GM21367 (cell line): ENCODE results near the gene CSH1.
A peak's percentile ranks its signal among the peaks of the same experiment; 100 is the strongest.
"Not testable (repeated sequence)": the region's sequence is repeated elsewhere in the genome, so short reads cannot be mapped to it uniquely, and the experiment has no call there.

Experiments used
- ATAC-seq: cut with Tn5 transposase; IDR thresholded peaks from one replicate; pipeline ENCODE4 v1.9.1; 2021; ENCODE audit not compliant: unreplicated experiment

CSH1 gene

DNA sequence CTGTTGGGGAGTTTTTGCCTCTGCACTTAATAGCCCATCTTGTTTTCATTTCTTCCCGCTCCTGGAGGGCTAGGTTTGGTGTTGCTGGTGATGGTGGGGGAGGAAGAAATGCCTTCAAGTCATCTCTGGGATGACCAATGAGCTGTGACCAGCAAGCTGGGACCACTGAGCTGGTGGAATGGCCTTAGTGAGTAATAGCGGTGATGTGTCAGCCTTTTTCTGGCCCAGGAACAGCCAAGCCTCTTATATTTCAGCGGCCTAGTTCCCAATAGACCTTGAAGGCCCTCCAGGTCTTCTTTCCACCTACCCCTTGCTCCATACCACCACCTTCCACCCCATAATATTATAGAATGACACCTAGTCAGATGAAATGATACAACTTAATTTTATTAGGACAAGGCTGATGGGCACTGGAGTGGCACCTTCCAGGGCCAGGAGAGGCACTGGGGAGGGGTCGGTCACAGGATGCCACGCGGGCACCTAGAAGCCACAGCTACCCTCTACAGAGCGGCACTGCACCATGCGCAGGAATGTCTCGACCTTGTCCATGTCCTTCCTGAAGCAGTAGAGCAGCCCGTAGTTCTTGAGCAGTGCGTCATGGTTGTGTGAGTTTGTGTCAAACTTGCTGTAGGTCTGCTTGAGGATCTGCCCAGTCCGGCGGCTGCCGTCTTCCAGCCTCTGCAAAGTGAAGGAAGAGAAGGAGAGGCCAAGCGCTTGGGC lies 24.6 kb downstream of the CSH1 start:
- not testable (repeated sequence) for ATAC-seq

DNA sequence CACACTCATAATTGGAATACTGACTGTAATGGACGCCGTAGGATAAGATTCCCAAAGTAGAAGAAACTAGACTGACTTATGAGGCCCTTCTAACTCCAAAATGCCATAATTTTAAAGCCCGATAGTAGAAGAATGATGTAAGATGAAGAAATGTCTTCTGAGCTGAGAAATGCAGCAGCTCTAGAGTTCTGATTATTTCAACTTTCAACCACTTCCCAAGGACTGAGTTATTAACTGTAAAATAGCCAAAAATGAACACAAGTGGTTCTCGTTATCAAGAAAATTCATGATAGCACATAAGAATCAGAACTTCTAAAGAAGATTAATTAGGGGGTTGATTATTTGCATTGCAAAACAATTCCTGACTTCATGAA lies 26.1 kb downstream of the CSH1 start:
- ATAC-seq: not testable (repeated sequence)

DNA sequence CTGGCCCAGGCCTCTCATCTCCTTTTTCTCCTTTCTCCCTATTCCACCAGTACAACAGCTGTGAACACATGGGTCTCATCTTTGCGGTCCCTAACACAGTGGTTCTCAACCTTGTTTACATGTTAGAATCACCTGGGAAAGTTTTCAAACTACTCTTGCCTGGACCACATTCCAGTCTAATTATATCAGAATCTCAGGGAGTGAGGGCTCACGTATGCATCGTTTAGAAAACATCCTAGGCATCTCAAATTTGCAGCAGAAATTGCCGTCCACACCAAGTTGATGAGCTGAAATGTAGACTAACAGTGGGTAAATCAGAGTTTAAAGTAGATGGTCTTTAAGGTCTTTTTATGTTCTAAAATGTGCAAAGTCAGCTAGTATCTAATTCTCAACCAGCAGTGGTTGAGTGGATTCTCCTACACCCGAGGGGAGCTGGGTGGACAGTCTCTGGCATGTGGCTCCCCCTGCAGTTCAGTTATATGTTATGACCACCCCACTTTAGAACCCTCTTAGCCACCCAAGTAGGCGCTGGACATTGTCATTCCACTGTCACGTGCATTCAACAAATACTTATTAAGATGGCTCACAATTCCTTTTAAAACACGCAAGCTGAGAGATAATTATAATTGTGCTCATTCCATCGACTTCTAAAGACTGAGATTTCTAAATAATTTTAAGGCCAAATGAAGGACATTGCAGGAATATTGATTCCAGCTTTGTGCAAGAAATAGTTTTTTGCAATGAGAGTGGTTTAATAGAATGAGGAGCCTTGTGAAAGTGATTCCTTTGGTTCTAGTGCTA lies 26.7 kb downstream of the CSH1 start:
- not testable (repeated sequence) for ATAC-seq

DNA sequence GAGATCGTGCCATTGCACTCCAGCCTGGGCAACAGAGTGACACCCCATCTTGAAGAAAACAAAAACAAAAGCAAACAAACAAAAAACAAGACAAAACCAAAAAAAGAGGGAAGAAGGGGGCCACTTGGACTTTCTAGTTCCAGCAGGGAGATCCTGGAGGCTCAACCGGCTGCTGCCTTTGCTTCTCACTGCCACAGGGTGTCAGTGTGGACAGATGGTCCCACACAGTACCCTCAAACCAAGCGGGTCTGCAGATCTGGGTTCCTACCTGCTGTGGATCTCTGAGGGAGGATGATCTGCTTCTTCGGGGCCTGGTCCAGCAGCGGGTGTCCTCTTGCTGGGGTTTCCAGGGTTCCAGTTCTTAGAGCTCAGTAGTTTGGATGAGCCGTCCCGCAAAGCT lies 29.7 kb downstream of the CSH1 start:
- ATAC-seq: not testable (repeated sequence)

DNA sequence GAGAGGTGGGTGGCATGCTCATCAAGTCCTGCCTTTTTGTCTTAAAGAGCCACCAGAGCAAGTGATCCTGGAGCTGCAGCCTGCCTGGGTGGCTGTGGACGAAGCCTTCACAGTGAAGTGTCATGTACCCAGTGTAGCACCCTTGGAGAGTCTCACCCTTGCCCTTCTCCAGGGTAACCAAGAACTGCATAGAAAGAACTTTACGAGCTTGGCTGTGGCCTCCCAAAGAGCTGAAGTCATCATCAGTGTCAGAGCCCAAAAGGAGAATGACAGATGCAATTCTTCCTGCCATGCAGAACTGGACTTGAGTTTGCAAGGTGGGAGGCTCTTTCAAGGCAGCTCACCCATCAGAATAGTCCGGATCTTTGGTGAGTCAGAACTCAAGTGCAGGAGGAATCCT lies 37.1 kb downstream of the CSH1 start:
- no peak for ATAC-seq

DNA sequence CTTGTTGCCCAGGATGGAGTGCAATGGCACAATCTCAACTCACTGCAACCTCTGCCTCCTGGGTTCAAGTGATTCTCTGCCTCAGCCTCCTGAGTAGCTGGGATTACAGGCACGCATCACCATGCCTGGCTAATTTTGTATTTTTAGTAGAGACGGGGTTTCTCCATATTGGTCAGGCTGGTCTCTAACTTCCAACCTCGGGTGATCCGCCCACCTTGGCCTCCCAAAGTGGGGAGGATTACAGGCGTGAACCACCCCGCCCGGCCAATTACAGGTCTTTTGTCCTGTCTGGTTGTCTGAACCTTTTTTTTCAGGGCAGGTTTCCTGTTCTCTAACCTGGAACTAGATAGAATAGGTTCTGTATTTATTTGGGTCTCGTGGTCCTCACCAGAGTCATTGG lies 39.9 kb downstream of the CSH1 start:
- ATAC-seq: not testable (repeated sequence)

DNA sequence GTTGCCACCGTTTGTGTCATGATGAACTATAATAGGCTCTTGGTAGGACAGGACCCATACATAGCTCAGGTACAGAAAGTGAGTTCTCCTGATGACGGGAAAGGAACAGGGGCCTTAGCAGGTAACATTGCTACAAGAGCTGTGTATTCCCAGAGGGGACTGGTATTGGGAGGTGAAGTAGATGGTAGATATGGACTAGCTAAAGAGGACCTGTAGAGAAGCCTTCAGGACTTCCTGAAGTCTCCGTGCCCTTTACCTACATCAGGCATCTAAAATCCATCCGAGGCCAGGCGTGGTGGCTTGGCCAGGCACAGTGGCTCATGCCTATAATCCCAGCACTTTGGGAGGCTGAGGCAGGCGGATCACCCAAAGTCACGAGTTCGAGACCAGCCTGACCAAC lies 41.2 kb downstream of the CSH1 start:
- ATAC-seq: no peak

DNA sequence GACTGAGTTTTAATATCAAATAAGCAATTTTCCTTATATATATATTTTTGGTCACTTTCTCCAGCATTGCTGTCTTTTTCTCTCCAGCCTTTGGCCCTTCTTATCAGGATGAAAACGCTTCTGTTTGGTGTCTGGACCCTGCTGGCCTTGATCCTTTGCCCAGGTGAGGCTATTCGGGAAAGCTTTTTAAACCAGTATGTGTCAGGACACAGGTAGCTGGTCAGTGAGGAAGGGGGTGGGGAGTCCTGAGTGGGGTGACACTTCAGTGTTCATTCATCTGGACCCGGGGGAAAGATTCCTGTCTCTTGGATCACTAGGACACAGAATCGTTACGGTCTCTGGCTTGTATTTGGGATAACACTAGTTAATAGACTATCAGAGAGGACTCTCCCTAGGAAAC lies 41.7 kb downstream of the CSH1 start:
- ATAC-seq: no peak

DNA sequence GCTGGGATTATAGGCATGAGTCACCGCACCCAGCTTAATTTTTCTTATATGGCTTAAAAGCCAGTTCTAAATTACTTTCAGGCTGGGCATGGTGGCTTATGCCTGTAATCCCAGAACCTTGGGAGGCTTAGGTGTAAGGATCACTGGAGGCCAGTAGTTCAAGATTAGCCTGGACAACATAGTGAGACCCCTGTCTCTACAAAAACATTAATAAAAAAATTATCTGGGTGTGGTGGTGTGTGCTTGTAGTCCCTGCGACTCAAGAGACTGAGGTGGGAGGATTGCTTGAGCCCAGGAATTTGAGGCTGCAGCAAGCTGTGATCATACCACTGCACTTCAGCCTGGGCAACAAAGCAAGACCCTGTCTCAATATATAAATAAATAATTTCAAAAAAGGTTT lies 43.1 kb downstream of the CSH1 start:
- ATAC-seq: no peak

DNA sequence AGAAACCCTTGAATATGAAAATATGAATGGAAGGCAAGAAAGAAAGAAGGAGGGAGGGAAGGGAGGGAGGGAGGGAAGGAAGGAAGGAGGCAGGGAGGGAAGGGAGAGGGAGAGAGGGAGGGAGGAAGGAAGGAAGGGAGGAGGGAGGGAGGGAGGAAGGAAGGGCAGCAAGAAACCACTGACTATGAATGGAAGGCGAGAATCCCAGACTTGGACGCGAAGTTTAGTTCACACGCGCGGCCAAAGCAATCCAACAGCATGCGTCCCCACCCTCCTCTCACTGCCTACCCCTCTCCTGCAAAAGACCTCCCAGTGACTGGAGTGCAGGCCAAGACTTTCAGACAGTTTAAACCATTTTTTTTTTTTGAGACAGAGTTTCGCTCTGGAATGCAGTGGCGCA lies 46.0 kb downstream of the CSH1 start:
- ATAC-seq: no peak

DNA sequence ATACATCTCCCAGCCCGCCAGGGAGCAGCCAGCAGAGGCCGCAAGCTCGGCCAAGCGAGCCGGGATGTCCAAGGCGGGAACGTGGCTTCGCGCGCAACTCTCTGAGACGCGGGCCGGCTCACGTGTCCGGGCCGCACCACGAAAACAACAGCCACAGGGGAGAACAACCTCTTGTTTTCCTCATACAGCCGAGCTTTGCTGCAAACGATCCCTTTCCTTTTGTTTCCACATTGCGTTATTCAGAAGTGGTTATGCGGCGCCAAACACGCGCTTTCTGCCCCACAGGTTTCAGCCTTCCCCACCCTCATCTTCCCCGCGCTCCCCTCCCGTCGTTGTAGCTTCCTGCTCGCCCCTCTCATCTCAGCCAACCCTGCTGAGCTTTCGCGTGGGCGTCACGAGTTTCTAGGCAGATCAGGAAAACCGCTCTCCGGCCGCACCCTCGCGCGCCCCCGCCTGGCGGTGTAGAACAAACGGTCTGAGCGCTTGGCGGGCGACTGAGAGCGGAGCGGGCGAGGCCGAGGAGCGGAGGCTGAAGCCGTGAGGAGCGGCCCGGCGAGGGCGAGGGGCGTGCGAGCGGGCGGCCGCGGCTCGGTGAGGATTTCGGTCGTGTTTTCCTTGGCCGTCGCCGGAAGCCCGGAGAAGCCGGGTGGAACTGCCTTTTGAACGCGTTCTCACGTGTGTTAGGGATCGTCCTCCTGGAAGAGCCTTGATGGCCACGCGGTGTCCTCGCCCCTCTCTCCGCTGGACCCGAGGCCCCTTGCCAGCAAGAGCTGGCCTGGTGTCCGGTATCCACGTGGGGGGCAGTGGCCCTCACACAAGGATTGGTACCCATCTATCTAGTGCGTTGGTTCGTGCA lies 47.3 kb downstream of the CSH1 start:
- peak; percentile 72 for ATAC-seq

DNA sequence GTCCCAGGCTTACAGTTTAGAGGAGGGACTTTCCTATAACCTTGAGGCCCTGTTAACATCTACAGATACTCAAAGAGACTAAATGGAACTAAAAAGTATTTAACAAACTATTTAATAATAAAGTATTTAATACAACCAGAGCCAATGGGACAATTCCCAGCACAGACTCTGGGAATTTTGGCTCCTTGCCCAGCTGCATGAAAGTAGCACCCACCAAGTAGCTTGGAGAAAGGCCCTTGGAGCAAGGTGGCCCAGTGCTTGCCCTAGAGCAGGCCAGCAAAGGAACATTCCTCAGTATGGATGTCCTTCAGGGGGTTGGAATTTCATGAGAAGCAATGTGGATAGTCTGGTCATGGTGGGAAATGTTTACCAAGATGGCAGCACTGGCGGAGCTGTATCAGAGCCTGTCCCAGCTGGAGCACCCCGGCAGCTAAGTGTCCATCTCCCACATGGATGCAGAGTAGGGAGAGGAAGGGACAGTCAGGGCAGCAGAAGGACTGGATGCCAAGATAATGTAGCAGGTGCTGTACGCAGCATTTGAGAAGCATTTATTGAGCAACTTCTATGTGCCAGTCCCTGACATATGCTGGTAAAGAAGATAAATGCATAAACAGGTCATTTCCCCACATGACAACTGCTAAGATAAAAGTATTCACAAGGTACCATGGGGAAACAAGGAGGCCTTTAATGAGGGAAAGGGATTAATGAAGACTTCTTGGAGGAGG lies 48.7 kb downstream of the CSH1 start:
- no peak for ATAC-seq

DNA sequence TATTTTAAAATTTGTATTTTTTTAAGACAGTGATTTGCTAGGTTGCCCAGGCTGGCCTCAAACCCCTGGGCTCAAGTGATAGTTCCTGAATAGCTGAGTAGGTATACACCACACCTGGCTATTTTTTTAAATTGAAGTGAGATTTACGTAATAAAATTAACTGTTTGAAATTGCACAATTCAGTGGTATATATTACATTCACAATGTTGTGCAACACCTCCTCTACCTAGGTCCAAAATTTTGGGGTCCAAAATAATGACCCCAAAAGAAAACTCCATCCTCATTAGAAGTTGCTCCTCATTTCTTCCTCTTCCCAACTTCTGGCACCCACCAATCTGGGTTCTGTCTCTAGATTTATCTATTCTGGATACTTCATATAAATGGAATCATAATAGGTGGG lies 50.9 kb downstream of the CSH1 start:
- no peak for ATAC-seq
